ENCODE data around the gene C2. TPM values are rescaled to one million over a fixed set of nuclear protein-coding genes. Genes with fewer than 3 reads are reported as not detected.
"Not testable (repeated sequence)": the region's sequence is repeated elsewhere in the genome, so short reads cannot be mapped to it uniquely, and the experiment has no call there.

C2 gene
- total RNA-seq, 3 donors from 2014 or later: 10.2 to 54.2 (median 15.4) TPM

GRCh38 chr6:31979238-31979898 lies 51.9 kb downstream of the C2 start:
- H3K27me3 ChIP-seq: no peaks in the 10 kb centered on the region
- no peak for DNase-seq (ENCODE audit: low spot score in 2 of 2)
- H3K36me3 ChIP-seq: no peaks in the 10 kb centered on the region
- no peak overlapping the region for H3K4me3 ChIP-seq
- H3K27ac ChIP-seq: peak overlapping the region in 1 of 2 donors; percentile 12
- H3K4me1 ChIP-seq: no peaks in the 10 kb centered on the region
- TF ChIP-seq POLR2A (IDR thresholded peaks at IDR 0.05): no peak
- no peak for TF ChIP-seq CTCF (IDR thresholded peaks at IDR 0.05)
- no peak for TF ChIP-seq POLR2AphosphoS5 (IDR thresholded peaks at IDR 0.05)
- intact Hi-C loops (cut with DNase I; ENCODE audit: low total_unique reads): no loop called here
- H3K9me3 ChIP-seq: no peaks in the 10 kb centered on the region

- H3K4me1 ChIP-seq; H3K4me3 ChIP-seq; H3K36me3 ChIP-seq; intact Hi-C loops (cut with DNase I; ENCODE audit: low total_unique reads); DNase-seq (ENCODE audit: low spot score in 2 of 2); H3K27me3 ChIP-seq; H3K9me3 ChIP-seq: not testable (repeated sequence)
- peak overlapping the region in 1 of 2 donors; percentile 25 for H3K27ac ChIP-seq
Measured at GRCh38 chr6:31980195-31980876, 52.8 kb downstream of the C2 start.

GRCh38 chr6:31980998-31981397 lies 53.5 kb downstream of the C2 start:
- H3K36me3 ChIP-seq; intact Hi-C loops (cut with DNase I; ENCODE audit: low total_unique reads); H3K9me3 ChIP-seq; H3K4me1 ChIP-seq; H3K27me3 ChIP-seq; H3K4me3 ChIP-seq; H3K27ac ChIP-seq; DNase-seq (ENCODE audit: low spot score in 2 of 2): not testable (repeated sequence)

- H3K4me3 ChIP-seq; H3K27me3 ChIP-seq; DNase-seq (ENCODE audit: low spot score in 2 of 2); intact Hi-C loops (cut with DNase I; ENCODE audit: low total_unique reads); H3K9me3 ChIP-seq; H3K27ac ChIP-seq; H3K4me1 ChIP-seq; H3K36me3 ChIP-seq: not testable (repeated sequence)
Measured at GRCh38 chr6:31981744-31982143, 54.2 kb downstream of the C2 start, which contains the start of gene C4A. TSS of gene C4A (plus strand) at chr6:31982057. CDS start at chr6:31982108, 51 bp downstream.

- H3K27ac ChIP-seq; H3K4me1 ChIP-seq; DNase-seq (ENCODE audit: low spot score in 2 of 2); H3K27me3 ChIP-seq; H3K9me3 ChIP-seq; intact Hi-C loops (cut with DNase I; ENCODE audit: low total_unique reads); H3K36me3 ChIP-seq; H3K4me3 ChIP-seq: not testable (repeated sequence)
Measured at GRCh38 chr6:31989363-31989762, 61.8 kb downstream of the C2 start.

- intact Hi-C loops (cut with DNase I; ENCODE audit: low total_unique reads); H3K27ac ChIP-seq; H3K9me3 ChIP-seq; DNase-seq (ENCODE audit: low spot score in 2 of 2); H3K36me3 ChIP-seq; H3K27me3 ChIP-seq; H3K4me1 ChIP-seq; H3K4me3 ChIP-seq: not testable (repeated sequence)
Measured at GRCh38 chr6:31994421-31994820, 66.9 kb downstream of the C2 start.

Other genes with a start within 250 kb of the C2 start
- gene LY6G5C, start 246.7 kb upstream of the C2 start, total RNA-seq: 1 to 10 TPM in 1 of 3 donors, under 1 TPM in 2; 0.33 to 1.9 (median 0.64) TPM
- gene ABHD16A, start 224.4 kb upstream of the C2 start, total RNA-seq: 10 to 100 TPM; 42.6 to 62.6 (median 50.5) TPM
- gene LY6G6F, start 220.9 kb upstream of the C2 start, total RNA-seq: not detected
- gene LY6G6D, start 212.4 kb upstream of the C2 start, total RNA-seq: not detected
- gene LY6G6C, start 206.0 kb upstream of the C2 start, total RNA-seq: not detected
- under 1 TPM in 1 of 3 donors, not detected in 2; 0.16 TPM for gene MPIG6B, start 204.3 kb upstream of the C2 start, total RNA-seq
- gene DDAH2, start 198.4 kb upstream of the C2 start, total RNA-seq: 100 to 1,000 TPM in 2 of 3 donors, 10 to 100 TPM in 1; 100.0 to 212 (median 115) TPM
- gene CLIC1, start 191.2 kb upstream of the C2 start, total RNA-seq: 100 to 1,000 TPM; 266 to 325 (median 318) TPM
- 10 to 100 TPM in 1 of 3 donors, 1 to 10 TPM in 2; 7.9 to 13.4 (median 8.0) TPM for gene MSH5, start 187.7 kb upstream of the C2 start, total RNA-seq
- 1 to 10 TPM in 2 of 3 donors, not detected in 1; 1.6 to 2.0 TPM for gene SAPCD1, start 165.1 kb upstream of the C2 start, total RNA-seq
- gene VWA7, start 150.4 kb upstream of the C2 start, total RNA-seq: 1 to 10 TPM in 1 of 3 donors, under 1 TPM in 1, not detected in 1; under 0.01 to 1.6 TPM
- gene VARS1, start 132.0 kb upstream of the C2 start, total RNA-seq: 10 to 100 TPM; 19.2 to 35.4 (median 26.2) TPM
- 10 to 100 TPM; 28.7 to 39.7 (median 32.6) TPM for gene LSM2, start 120.8 kb upstream of the C2 start, total RNA-seq
- gene HSPA1L, start 112.4 kb upstream of the C2 start, total RNA-seq: 1 to 10 TPM; 1.3 to 1.9 (median 1.6) TPM
- gene HSPA1A, start 112.2 kb upstream of the C2 start, total RNA-seq: 100 to 1,000 TPM; 136 to 459 (median 202) TPM
- 100 to 1,000 TPM; 113 to 376 (median 232) TPM for gene HSPA1B, start 100.0 kb upstream of the C2 start, total RNA-seq
- gene NEU1, start 64.9 kb upstream of the C2 start, total RNA-seq: 10 to 100 TPM; 44.6 to 57.3 (median 48.9) TPM
- 10 to 100 TPM in 2 of 3 donors, under 1 TPM in 1; 0.32 to 35.4 (median 10.5) TPM for gene SLC44A4, start 48.7 kb upstream of the C2 start, total RNA-seq
- gene EHMT2, start 30.0 kb upstream of the C2 start, total RNA-seq: 10 to 100 TPM; 34.6 to 37.5 (median 37.0) TPM
- gene ZBTB12, start 25.6 kb upstream of the C2 start, total RNA-seq: 1 to 10 TPM in 2 of 3 donors, under 1 TPM in 1; 0.64 to 3.3 (median 1.9) TPM
- gene CFB, start 18.4 kb downstream of the C2 start, total RNA-seq: 100 to 1,000 TPM in 2 of 3 donors, 10 to 100 TPM in 1; 36.3 to 177 (median 130) TPM
- gene NELFE, start 31.3 kb downstream of the C2 start, total RNA-seq: 10 to 100 TPM; 77.3 to 92.7 (median 90.1) TPM
- 10 to 100 TPM; 30.7 to 46.5 (median 43.9) TPM for gene SKIC2, start 31.5 kb downstream of the C2 start, total RNA-seq
- 10 to 100 TPM; 12.0 to 28.4 (median 22.0) TPM for gene DXO, start 44.4 kb downstream of the C2 start, total RNA-seq
- 100 to 1,000 TPM in 2 of 3 donors, 1 to 10 TPM in 1; 7.2 to 275 (median 230) TPM for gene C4A, start 54.3 kb downstream of the C2 start, total RNA-seq
- 100 to 1,000 TPM in 2 of 3 donors, 1 to 10 TPM in 1; 5.6 to 323 (median 298) TPM for gene C4B, start 87.1 kb downstream of the C2 start, total RNA-seq
- 10 to 100 TPM in 1 of 3 donors, 1 to 10 TPM in 1, not detected in 1; 1.6 to 14.1 TPM for gene CYP21A2, start 110.7 kb downstream of the C2 start, total RNA-seq
- 100 to 1,000 TPM in 1 of 3 donors, 10 to 100 TPM in 2; 32.9 to 109 (median 89.8) TPM for gene TNXB, start 181.6 kb downstream of the C2 start, total RNA-seq
- gene ATF6B, start 200.5 kb downstream of the C2 start, total RNA-seq: 10 to 100 TPM; 37.0 to 44.8 (median 43.6) TPM
- 1 to 10 TPM; 2.6 to 4.1 (median 2.7) TPM for gene FKBPL, start 202.6 kb downstream of the C2 start, total RNA-seq
- gene PRRT1, start 224.2 kb downstream of the C2 start, total RNA-seq: 1 to 10 TPM in 2 of 3 donors, under 1 TPM in 1; 0.48 to 2.8 (median 1.3) TPM
- gene PPT2, start 226.4 kb downstream of the C2 start, total RNA-seq: 10 to 100 TPM; 18.4 to 59.6 (median 28.5) TPM
- 10 to 100 TPM; 10.2 to 19.6 (median 11.8) TPM for gene EGFL8, start 236.9 kb downstream of the C2 start, total RNA-seq
- gene AGPAT1, start 248.4 kb downstream of the C2 start, total RNA-seq: 10 to 100 TPM; 25.8 to 33.8 (median 30.6) TPM